HG03565 (cell line): ENCODE results near the gene TNFSF10.
A peak's percentile ranks its signal among the peaks of the same experiment; 100 is the strongest.
"Not testable (repeated sequence)": the region's sequence is repeated elsewhere in the genome, so short reads cannot be mapped to it uniquely, and the experiment has no call there.

Source experiments
- ATAC-seq: cut with Tn5 transposase; IDR thresholded peaks from one replicate; pipeline ENCODE4 v1.9.1; 2021; ENCODE audit warnings: mild to moderate bottlenecking, moderate library complexity; ENCODE audit not compliant: unreplicated experiment

The TNFSF10 gene

DNA sequence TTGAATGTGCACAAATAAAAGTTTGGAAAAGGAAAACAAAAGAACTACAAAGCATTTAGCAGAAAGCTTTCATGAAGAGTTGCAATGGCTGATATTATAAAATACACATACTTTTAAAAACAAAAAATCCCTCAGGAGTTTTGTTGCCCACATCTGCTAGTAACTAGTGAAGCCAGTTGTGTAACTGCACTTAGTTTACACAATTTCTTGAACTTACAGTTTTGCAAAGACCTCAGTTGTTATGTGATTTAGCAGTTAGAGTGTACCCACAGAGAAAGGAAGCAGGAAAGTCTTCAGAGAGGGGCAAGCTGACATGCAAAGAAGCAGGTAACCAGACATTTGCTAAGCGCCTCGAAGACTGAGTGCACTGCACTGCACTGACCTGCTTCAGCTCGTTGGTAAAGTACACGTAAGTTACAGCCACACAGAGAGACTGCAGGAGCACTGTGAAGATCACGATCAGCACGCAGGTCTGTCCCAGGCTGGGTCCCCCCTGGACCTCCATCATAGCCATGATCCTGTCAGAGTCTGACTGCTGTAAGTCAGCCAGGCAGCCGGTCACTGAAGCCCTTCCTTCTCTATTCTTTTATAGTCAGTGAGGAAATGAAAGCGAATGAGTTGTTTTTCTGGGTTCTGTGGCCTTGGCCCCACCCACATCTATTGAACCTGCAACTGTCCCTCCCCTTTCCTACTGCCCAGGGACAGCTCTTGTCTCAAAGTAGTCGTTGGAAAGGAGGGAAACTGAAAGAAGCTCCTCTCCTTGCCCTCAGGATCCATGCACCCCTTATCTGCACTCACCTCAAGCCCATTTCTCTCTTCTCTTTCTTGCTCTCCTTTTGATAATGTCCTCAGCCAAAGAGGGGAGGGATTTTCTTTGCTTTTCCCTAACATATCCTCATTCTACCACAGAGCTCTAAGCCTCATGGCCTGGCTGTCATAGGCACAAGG, at the start of gene TNFSF10:
Gene TNFSF10, minus strand, starts transcription at position 560 of the 948 bp plus-strand sequence. Its CDS starts 46 bp downstream, at position 514.
- ATAC-seq, result peak; percentile 86

GRCh38 chr3:172569128-172570008, 46.1 kb upstream of the TNFSF10 start:
- no peak for ATAC-seq

DNA sequence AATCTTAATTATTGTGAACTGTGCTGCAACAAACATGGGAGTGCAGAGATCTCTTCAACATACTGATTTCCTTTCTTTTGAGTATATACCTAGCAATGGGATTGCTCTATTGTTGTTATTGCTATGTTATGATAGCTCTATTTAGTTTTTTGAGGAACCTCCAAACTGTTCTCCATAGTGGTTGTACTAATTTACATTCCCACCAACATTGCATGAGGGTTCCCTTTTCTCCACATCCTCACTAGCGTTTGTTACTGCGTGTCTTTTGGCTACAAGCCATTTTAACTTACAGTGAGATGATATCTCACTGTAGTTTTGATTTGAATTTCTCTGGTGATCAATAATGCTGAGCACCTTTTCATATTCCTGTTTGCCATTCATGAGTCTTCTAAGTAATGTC, 45.5 kb upstream of the TNFSF10 start:
- ATAC-seq, result no peak

DNA sequence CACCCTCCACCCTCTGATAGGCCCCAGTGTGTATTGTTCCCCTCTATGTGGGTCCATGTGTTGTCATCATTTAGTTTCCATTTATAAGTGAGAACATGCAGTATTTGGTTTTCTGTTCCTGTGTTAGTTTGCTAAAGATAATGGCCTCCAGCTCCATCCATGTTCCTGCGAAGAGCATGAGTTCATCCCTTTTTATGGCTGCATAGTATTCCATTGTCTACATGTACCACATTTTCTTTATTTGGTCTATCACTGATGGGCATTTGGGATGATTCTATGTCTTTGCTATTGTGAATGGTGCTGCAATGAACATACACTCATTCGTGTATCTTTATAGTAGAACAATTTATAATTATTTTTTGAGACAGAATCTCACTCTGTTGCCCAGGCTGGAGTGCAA, 43.6 kb upstream of the TNFSF10 start:
- not testable (repeated sequence) for ATAC-seq

DNA sequence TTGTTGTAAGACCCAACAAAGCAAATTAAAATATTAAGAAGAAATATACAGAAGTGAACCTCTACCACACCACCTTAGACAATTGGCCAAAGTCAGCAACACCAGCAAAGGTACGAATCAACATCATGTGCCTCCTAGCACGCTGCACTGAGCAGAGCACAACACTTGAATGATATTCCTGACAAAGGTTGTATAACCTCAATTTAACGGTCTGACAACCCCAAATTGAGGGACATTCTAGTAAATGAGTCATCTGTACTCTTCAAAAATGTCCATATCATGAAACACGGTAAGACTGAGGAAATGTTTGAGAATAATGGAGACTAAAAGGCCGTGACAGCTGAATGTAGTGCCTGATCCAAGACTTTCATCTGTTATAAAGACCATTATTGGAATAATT, 41.3 kb upstream of the TNFSF10 start:
- ATAC-seq, result no peak

DNA sequence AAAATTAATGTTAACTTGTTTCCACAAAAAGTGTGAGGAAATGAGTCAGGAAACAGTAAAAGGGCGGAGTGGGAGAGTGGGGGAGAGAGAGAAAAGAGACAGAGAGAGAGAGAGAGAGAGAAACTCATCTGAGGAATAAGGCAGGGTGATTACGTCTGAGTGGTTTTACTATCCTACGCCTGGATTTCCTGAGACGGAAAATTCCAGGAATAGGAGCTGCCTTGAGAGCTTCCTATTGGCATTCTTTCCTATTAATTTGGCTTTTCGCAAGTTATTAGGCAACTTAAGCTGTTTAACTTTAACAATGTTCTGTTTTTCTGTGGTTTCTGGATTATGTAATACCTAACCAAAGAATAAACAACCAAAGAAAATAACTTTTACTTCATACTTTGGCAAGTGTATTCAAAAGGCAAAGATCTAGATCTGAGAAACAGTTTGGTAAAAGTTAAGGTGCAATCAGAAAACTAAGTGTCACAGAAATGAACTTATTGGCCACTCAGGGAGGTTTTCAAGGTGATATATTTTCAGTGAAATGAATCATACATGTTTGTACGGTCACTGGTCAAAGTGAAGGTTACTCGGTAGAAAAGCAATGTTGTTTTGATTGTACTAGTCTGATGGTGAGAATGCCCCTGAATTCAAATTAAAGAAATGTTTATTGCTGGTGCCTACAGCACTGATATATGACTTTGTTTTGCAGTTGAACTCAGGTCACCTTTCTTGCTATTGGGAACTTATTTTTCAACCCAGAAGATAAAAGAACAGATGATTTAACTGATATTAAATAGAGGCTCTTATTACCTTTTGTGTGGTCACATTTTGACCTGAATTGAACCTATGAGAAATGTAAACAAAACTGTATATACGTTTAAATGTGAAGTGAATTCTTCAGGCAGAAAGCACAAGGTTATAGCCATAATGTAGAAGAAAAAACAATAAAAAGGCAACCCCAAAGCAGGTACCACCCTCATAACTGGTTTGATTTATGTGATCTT, 39.9 kb upstream of the TNFSF10 start:
- ATAC-seq, result no peak

DNA sequence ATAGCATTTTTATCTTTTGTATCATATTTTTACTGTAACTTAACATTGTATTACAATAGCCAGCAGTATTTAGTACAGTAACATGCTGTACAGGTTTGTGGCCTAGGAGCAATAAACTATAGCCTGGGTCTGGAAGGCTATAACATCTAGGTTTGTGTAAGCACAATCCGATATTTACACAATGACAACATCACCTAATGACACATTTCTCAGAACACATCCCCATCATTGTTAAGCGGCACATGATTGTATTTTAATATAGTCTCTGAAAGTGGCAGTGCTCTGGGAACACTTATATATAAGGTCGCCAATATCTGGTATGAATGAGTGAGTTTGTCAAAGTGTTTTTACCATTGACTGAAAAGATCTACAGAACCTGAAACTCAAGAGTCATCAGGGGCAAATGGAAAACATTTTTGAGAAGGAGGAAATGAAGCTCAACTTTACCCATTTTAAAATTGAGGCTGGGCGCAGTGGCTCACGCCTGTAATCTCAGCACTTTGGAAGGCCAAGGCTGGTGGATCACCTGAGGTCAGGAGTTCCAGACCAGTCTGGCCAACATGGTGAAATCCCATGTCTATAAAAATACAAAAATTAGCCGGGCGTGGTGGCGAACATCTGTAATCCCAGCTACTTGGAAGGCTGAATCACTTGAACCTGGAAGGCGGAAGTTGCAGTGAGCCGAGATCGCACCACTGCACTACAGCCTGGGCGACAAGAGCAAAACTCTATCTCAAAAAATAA, 38.8 kb upstream of the TNFSF10 start:
- no peak for ATAC-seq

GRCh38 chr3:172560586-172560985, 37.4 kb upstream of the TNFSF10 start:
- ATAC-seq, result no peak

- no peak for ATAC-seq
Observed at GRCh38 chr3:172560026-172560425, 36.8 kb upstream of the TNFSF10 start.

- no peak for ATAC-seq
Observed at GRCh38 chr3:172559020-172559419, 35.8 kb upstream of the TNFSF10 start.

DNA sequence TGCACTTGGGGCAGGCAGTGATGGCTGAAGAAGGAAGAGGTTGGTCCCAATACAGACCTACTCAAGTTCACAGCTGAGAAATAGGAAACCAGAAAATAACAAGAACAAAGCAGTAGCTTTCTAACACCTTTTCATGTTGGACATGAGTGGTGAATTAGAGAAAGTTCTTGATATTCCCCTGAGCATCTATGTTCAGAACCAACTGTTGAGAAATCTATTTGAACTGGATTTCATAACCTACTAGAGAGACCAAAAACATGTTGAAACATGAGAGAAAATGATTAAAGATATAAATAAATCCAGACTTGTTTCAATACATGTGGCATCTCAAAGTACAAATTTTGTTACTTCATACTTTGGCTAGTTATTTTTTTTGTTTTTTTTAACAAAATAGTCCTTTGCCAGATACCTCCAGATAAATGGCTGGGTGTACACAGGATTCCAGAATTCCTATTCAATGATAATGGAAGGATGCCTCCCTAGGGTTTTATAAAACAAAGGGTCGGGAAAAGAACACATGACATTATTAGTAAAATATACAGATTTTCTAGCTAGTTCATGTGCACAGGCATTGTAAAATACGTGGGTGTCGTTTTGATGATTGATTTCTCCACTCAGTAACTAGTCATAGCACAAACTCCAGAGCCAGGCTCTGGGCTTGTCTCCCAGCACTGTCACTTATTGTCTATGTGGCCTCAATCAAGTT, 34.4 kb upstream of the TNFSF10 start:
- ATAC-seq, result no peak

DNA sequence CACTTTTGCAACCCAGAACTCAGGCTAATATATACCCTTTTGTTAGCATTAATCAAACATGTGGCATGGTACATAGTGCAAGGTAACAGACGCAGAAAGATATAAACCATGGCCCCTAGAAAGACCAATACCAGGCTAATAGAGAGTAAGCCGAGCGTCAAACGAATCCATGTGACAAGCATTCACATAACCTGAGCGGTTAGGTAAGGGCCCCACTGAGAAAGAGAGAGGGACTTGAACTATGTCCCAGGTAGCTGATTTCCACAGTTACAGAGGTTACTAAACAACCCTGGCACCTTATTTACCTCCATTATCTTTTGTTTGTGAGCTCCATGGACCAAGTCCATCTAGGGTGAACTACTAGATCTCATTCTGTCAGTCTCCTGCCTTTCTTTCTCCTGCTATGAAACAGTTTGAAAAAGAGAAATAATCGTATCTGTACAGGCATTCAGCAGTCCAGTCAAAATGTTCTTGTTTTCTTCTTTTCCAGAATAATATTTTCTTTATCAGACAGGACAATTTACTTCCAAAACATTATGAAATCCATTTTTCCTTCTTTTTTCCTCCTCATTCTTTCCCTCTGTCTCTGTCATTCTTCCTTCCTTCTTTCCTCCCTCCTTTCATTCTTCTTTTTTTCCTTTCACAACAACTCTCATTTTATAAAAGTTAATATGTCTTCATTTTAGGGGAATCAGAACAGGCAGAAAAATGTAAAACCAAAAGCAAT, 30.5 kb upstream of the TNFSF10 start:
- no peak for ATAC-seq

DNA sequence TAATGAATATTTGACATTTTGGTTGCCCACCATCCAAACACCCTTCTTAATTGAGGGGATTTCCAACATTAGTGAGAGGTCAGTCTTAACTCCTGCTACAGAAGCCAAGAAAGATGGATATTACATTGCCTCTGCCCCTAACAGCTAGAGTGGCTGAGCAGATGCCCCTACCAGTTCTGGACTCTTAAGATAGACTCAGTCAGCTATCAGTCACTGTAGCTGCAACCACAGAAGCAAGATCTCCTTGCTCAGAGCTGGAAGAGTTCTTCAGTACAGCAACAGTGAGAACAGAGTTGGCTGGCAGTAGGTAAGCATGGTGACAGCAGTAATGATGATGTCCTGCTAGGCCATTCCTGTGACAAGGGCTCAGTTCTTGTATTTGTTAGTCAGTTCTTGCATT, 29.4 kb upstream of the TNFSF10 start:
- no peak for ATAC-seq

GRCh38 chr3:172551874-172552273, 28.6 kb upstream of the TNFSF10 start:
- ATAC-seq, result no peak

DNA sequence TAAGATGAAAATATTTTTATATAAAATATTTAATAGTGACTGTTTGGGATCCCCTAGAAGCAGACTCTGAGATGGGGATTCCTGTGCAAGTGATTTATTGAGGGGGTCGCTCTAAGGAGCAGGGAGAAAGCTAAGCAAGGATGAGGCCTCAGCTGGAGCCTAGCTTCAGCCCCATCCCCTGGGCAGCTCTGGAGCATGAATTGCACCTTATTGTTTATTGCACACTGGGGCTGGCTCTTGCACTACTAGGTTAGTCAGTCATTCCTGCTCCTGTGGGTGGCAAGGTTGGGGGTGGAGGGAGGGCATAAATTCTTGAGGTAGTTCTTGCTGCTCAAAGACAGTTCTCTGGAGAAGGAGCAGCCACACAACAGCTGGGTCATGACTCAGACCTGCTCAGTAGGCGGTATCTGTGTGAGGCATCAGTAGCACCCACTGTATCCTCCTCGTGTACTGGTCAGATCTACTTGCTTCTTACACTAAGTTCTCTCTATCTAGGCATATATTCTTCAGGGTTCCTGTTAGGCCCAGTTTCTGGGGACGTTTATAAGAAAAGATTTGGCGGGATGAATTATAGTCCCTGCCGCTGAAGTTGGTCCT, 27.2 kb upstream of the TNFSF10 start:
- peak; percentile 75 for ATAC-seq

DNA sequence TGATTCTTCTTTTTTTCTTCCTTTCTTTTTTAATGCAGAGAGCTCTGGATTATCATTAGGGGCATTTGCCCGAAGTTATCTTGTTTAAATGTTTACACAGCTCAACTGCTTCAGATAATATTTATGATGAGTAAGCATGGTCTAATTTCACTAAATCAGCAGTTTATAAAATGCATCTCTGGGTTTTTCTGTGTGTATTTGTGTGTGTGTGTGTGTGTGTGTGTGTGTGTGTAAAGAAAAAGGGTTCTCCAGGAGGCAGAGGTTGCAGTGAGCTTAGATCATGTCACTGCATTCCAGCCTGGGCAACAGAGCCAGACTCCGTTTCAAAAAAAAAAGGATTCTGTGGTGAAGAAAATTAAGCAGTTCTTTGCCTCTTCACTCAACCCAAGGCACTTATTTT, 25.9 kb upstream of the TNFSF10 start:
- ATAC-seq, result no peak

DNA sequence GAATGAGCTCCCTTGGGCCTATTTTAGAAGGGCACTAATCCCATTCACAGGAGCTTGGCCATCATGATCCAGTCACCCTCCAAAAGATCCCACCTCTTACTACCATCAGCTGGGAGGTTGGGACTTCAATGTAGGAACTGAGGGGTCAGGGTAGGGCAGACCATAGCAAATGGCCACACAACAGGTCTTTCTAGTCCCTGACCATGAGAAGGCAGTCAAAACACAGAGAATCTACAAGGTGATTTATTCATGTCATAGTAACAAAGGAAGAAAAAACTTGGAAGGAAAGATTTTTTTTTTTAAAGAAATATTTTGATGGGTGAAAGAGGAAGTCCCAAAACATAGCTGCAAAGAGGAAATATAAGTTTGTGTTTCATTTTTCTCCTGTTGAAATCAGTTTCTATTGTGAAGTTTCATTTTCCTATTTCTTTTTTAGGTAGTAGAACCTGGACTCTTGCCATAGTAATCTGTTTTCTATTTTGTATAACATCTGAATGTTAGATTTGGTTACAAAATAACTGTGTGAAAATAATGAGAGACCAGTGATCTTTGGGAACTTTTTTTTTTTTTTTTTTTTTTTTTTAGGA, 23.5 kb upstream of the TNFSF10 start:
- ATAC-seq, result no peak

DNA sequence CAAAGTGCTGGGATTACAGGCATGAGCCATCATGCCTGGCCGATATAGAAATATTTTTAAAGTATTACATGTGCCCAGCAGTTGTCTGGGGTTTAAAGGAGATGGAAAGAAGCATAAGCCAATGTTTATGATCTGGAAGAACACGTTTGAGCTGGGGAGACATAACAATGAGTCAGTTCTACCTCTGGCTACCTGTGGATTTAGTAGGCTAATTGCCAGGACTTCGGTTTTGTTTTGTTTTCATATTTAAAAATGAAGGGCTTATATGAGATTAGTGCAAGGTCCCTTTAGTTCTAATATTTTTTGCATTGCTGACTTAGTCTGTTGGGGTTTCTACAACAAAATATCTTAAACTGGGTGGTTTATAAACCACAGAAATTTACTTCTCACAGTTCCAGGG, 22.9 kb upstream of the TNFSF10 start:
- ATAC-seq, result no peak
